GM06990 (cell line): ENCODE measurements around the gene TAF6.
"Not testable (repeated sequence)": the region's sequence is repeated elsewhere in the genome, so short reads cannot be mapped to it uniquely, and the experiment has no call there.

Experiments
- DNase-seq: peaks from one replicate; pipeline ENCODE4 v3.0.0-alpha.2; 2011; ENCODE audit not compliant: insufficient read length; ENCODE audit errors: extremely low read depth
- H3K27me3 ChIP-seq: replicated peaks from 2 replicates; pipeline ENCODE4 v1.6.0; 2011; ENCODE audit warnings: low read length; ENCODE audit not compliant: control insufficient read depth, insufficient read depth
- H3K36me3 ChIP-seq: 2 replicates; pipeline ENCODE4 v1.5.1; 2011; ENCODE audit warnings: low read length; ENCODE audit not compliant: control insufficient read depth, insufficient read depth
- H3K4me3 ChIP-seq: replicated peaks from 2 replicates; pipeline ENCODE4 v1.5.1; 2011; ENCODE audit warnings: low read depth, mild to moderate bottlenecking, control low read depth, low read length
- TF ChIP-seq, protein P1 (sequence below): IDR thresholded peaks from 2 replicates; pipeline ENCODE4 v1.5.1; 2011; ENCODE audit warnings: low read length, control low read depth, mild to moderate bottlenecking, inconsistent platforms; ENCODE audit not compliant: insufficient read depth, poor library complexity, severe bottlenecking

TAF6 gene

DNA sequence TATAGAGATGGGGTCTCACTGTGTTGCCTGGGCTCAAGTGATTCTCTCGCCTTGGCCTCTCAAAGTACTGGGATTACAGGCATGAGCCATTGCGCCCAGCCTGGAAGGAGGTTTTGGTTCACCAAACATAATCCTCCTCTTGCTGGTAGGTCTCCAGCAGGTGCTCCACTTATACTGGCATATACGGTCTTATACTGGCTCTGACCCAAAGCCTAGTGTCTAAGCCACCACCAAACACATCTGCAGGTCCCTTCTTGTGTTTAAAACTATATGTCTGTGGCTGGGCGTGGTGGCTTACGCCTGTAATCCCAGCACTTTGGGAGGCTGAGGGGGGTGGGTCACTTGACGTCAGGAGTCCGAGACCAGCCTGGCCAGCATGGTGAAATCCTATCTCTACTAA lies 13.0 kb upstream of the TAF6 start:
- Histone ChIP-seq H3K36me3 (no peaks in the 10 kb centered on the region), H3K27me3 (no peaks in the 10 kb centered on the region), H3K4me3 (no peak overlapping the region)
- no peak for DNase-seq
- TF ChIP-seq, protein P1, sequence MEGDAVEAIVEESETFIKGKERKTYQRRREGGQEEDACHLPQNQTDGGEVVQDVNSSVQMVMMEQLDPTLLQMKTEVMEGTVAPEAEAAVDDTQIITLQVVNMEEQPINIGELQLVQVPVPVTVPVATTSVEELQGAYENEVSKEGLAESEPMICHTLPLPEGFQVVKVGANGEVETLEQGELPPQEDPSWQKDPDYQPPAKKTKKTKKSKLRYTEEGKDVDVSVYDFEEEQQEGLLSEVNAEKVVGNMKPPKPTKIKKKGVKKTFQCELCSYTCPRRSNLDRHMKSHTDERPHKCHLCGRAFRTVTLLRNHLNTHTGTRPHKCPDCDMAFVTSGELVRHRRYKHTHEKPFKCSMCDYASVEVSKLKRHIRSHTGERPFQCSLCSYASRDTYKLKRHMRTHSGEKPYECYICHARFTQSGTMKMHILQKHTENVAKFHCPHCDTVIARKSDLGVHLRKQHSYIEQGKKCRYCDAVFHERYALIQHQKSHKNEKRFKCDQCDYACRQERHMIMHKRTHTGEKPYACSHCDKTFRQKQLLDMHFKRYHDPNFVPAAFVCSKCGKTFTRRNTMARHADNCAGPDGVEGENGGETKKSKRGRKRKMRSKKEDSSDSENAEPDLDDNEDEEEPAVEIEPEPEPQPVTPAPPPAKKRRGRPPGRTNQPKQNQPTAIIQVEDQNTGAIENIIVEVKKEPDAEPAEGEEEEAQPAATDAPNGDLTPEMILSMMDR, result no peak

DNA sequence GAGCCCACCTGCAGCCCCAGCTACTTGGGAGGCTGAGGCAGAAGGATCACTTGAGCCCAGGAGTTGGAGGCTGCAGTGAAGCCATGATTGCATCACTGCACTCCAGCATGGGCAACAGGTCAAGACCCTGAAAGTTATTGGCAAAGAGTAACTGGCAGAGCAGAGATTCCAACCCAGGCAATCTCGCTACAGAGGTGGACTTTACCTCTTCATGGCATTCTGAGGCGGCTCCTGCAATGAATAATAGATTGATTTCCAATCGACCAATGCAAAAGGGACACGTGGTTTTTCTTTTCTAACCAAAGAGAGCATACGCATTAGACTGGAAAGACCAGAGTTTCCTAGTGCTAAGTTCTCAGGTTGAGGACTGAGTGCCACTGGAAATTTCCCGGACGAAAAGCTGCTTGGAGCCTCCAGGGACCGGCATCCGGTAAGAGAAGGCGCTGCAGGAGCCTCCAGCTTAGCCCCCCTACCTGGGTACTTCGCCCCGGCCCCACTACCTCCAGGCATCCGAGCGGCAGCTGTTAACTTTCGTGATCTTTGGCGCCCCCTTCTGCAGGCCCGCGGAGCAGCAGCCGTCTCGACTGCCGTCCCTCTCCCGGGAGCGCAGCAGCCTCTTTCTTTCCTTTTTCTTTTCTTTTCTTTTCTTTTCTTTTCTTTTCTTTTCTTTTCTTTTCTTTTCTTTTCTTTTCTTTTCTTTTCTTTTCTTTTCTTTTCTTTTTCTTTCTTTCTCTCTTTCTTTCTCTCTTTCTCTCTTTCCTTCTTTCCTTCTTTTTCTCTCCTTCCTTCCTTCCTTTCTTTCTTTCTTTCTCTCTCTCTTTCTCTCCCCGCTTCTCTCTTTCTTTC lies 11.7 kb upstream of the TAF6 start:
- TF ChIP-seq, protein P1, result peak; percentile 81
- DNase-seq, result peak; percentile 63
- Histone ChIP-seq H3K4me3 (no peak overlapping the region), H3K36me3 (no peaks in the 10 kb centered on the region), H3K27me3 (no peaks in the 10 kb centered on the region)

DNA sequence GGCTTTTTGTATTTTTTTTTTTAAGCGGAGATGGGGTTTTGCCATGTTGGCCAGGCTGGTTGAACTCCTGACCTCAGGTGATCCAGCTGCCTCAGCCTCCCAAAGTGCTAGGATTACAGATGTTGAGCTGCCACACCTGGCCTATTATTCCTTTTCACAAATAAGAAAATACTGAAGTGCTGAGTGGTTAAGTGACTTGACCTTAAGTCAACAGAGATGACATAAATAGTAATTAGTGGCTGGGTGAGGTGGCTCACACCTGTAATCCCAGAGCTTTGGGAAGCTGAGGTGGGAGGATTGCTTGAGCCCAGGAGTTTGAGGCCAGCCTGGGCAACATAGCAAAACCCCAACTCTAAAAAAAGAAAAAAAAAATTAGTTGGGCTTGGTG lies 11.1 kb upstream of the TAF6 start:
- not testable (repeated sequence) for H3K27me3 ChIP-seq, H3K36me3 ChIP-seq, DNase-seq, H3K4me3 ChIP-seq

DNA sequence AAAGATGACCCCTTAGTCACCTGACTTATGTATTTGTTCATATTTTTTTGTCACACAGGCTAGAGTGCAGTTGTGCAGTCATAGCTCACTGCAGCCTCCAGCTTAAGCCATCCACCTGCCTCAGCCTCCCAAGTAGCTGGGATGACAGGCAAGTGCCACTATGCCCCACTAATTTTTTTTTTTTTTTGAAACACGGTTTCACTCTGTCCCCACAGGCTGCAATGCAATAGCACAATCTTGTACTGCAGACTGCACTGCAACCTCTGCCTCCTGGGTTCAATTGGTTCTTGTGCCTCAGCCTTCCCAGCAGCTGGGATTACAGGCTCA lies 9.4 kb upstream of the TAF6 start:
- H3K27me3 ChIP-seq, result no peaks in the 10 kb centered on the region
- H3K36me3 ChIP-seq, result no peaks in the 10 kb centered on the region
- no peak overlapping the region for H3K4me3 ChIP-seq
- no peak for DNase-seq
- TF ChIP-seq, protein P1, result no peak

DNA sequence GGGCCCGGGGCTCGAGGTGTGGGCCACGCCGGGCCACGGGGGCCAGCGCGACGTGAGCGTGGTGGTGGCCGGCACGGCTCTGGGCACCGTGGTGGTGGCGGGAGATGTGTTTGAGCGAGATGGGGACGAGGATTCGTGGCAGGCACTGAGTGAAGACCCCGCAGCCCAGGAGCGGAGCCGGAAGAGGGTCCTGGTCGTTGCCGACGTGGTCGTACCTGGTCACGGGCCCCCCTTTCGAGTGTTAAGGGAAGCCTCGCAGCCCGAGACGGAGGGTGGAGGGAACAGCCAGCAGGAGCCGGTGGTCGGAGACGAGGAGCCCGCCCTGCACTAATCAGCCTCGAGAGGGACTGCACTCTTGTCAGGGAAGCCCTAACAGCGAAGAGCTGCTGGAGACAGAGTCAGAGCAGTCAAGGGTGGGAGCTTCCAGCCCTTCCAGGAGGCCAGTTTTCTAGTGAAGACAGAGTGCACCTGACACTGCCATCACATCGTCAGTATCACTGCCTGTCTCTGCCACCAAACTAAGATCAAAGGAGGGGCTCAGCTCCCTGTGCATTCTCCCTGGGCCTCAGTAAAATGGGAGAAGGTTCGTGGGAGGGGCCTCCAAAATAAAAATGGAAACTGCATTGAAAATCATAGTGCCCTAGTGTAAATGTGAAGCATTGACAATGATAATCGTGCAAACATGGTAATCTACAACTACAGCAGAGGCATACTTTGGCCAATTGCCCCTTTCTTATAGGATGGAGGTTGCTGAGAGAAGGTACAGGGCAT lies 8.9 kb upstream of the TAF6 start:
- TF ChIP-seq, protein P1, result no peak
- DNase-seq, result peak; percentile 46
- peak overlapping the region; percentile 87 for H3K4me3 ChIP-seq

More for the DNA sequence above, 8.9 kb upstream of the TAF6 start:
- no peaks in the 10 kb centered on the region for H3K36me3 ChIP-seq
- no peaks in the 10 kb centered on the region for H3K27me3 ChIP-seq
